Karpas-422 (cell line): ENCODE results near the gene DUSP1. TPM values are rescaled to one million over a fixed set of nuclear protein-coding genes. Genes with fewer than 3 reads are reported as not detected.

Experiments
- DNase-seq: peaks from one replicate; pipeline ENCODE4 v3.0.0-alpha.2; 2015
- H2AFZ ChIP-seq: fragments of 200-600 bp; sonication (generic); 2 replicates; pipeline ENCODE4 v1.6.1; 2014; ENCODE audit warnings: antibody characterized with exemption, low read length, mixed read lengths
- H3K27ac ChIP-seq: fragments of 200-600 bp; sonication (generic); 2 replicates; pipeline ENCODE4 v1.5.1; 2014; ENCODE audit warnings: mild to moderate bottlenecking, low read length, moderate library complexity
- H3K27me3 ChIP-seq: fragments of 200-600 bp; sonication (generic); 2 replicates; pipeline ENCODE4 v1.6.1; 2014; ENCODE audit warnings: low read length, mixed read lengths
- H3K36me3 ChIP-seq: fragments of 200-600 bp; sonication (generic); 2 replicates; pipeline ENCODE4 v1.6.1; 2014; ENCODE audit warnings: low read length, mixed read lengths; ENCODE audit not compliant: insufficient read depth
- H3K4me1 ChIP-seq: fragments of 200-600 bp; sonication (generic); 2 replicates; pipeline ENCODE4 v1.6.1; 2014; ENCODE audit warnings: mild to moderate bottlenecking, low read length, mixed read lengths
- H3K4me2 ChIP-seq: fragments of 200-600 bp; sonication (generic); 2 replicates; pipeline ENCODE4 v1.6.1; 2014; ENCODE audit warnings: low read length, low read depth, mild to moderate bottlenecking; ENCODE audit not compliant: poor library complexity, severe bottlenecking
- H3K4me3 ChIP-seq: fragments of 200-600 bp; sonication (generic); 2 replicates; pipeline ENCODE4 v1.5.1; 2014; ENCODE audit warnings: mild to moderate bottlenecking, antibody characterized with exemption, low read length, mixed read lengths
- H3K79me2 ChIP-seq: fragments of 200-600 bp; sonication (generic); 2 replicates; pipeline ENCODE4 v1.6.1; 2014; ENCODE audit warnings: mild to moderate bottlenecking, low read length, mixed read lengths
- H3K9ac ChIP-seq: fragments of 200-600 bp; sonication (generic); 2 replicates; pipeline ENCODE4 v1.6.0; 2014; ENCODE audit warnings: low read length
- H3K9me2 ChIP-seq: fragments of 200-600 bp; sonication (generic), shearing (Covaris generic); replicated peaks from 2 replicates; pipeline ENCODE4 v1.6.0; 2014; ENCODE audit warnings: mild to moderate bottlenecking, low read length, moderate library complexity; ENCODE audit not compliant: insufficient read depth
- H3K9me3 ChIP-seq: fragments of 300-700, 200-600 bp; sonication (generic); 2 replicates; pipeline ENCODE4 v1.6.1; 2014; ENCODE audit warnings: low read length, mixed read lengths
- H4K20me1 ChIP-seq: fragments of 200-600 bp; sonication (generic); 2 replicates; pipeline ENCODE4 v1.6.1; 2014; ENCODE audit warnings: mild to moderate bottlenecking, antibody characterized with exemption, low read length, low read depth; ENCODE audit not compliant: insufficient read depth
- total RNA-seq: library from RNA; depleted of rRNA; stranded (reverse); fragments of >200 nt; shearing (Covaris generic); gene quantifications from 2 replicates; pipeline ENCODE4 v1.2.3, GENCODE V29; 2014; ENCODE audit warnings: low replicate concordance

DUSP1 gene
- total RNA-seq, 1 experiment from 2014 or later: 10.5 TPM

DNA sequence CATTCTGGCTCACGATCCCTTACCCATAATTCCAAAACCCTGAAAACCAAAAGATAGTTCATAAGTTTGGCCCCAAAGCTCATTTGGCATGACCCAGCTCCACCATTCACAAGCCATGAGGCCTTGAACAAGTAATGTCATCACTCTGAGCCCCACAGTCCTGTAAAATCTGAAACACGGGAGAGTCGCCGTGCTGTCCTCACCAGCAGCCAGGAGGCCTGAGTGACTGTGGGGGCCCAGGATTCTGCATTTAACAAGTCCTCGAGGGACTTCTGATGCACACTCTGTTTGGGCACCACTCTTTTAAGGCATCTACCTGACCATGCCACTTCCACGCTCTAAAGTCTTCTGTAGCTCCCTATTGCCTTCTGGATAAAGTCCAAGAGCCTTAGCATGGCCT lies 40.8 kb downstream of the DUSP1 start:
- H3K9me2 ChIP-seq: no peaks in the 10 kb centered on the region
- H2AFZ ChIP-seq: no peak overlapping the region
- H3K4me3 ChIP-seq: no peak overlapping the region
- no peaks in the 10 kb centered on the region for H3K4me1 ChIP-seq
- H3K27ac ChIP-seq: no peak overlapping the region
- no peak overlapping the region for H3K9ac ChIP-seq
- no peaks in the 10 kb centered on the region for H3K9me3 ChIP-seq
- DNase-seq: no peak
- no peaks in the 10 kb centered on the region for H4K20me1 ChIP-seq
- H3K27me3 ChIP-seq: no peaks in the 10 kb centered on the region
- H3K4me2 ChIP-seq: no peak overlapping the region
- H3K79me2 ChIP-seq: no peaks in the 10 kb centered on the region
- no peaks in the 10 kb centered on the region for H3K36me3 ChIP-seq

DNA sequence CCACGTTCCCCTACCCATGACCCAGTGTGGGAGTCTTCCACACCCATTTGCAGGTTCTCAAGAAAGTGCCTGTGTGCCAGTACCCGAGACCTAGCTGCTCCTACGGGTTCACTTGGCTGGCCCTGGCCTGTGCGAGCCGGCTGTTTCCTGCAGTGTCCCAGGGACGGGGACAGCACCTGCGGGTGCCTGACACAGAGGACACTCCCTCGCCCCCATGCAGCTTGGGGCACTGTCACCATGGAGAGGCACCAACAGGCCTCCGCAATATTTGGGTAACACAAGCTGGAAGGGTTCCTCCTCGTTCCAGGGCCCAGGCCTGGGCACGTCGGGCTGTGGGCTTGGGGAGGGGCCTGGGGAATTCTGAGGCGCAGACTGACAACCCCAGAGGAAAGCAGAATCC lies 41.4 kb downstream of the DUSP1 start:
- no peak for DNase-seq
- H3K4me3 ChIP-seq: no peak overlapping the region

DNA sequence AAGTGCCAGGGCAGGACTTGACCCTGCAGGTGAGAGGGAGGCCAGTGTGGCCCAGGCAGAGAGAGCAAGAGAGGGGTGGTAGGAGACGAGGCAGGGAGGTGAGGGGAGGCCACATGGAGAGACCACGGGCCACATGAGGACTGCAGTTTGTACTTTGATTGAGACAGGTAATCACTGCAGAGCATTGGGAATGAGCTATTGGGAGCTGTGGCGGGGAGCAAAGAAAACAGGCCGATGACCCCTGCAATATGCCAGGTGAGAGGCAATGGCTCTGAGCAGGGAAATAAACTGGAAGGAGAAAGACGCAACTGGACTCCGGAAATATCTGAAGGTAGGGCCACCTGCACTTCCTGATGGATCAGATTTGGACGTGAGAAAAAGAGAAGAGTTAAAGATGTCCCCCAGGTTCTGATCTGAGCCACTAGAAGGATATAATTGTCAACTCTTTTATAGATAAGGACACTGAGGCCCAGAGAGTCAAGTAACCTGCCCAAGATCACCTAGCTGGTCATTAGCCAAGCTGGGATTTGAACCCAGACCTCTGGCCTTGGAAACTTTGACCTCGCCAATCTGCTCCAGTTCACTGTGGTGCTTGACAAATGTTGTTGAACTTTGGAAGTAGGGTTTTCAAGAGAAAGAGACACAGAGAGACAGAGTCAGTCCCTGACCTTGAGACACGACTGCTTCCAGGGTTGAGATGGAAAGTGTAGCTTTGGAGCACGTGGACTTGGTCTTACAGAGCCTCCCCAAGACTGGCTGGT lies 42.3 kb downstream of the DUSP1 start:
- no peak for DNase-seq
- Histone ChIP-seq H3K4me3 (no peak overlapping the region), H3K9me2 (no peaks in the 10 kb centered on the region), H3K36me3 (no peaks in the 10 kb centered on the region), H3K4me1 (no peaks in the 10 kb centered on the region), H3K4me2 (no peak overlapping the region), H3K9ac (no peak overlapping the region), H3K9me3 (no peaks in the 10 kb centered on the region), H3K27me3 (no peaks in the 10 kb centered on the region), H3K27ac (no peak overlapping the region), H4K20me1 (no peaks in the 10 kb centered on the region), H3K79me2 (no peaks in the 10 kb centered on the region), H2AFZ (no peak overlapping the region)

More for the DNA sequence above, 41.4 kb downstream of the DUSP1 start:
- Histone ChIP-seq H2AFZ (no peak overlapping the region), H3K4me2 (no peak overlapping the region), H3K9me3 (no peaks in the 10 kb centered on the region), H3K27me3 (no peaks in the 10 kb centered on the region), H3K9ac (no peak overlapping the region), H3K4me1 (no peaks in the 10 kb centered on the region), H3K9me2 (no peaks in the 10 kb centered on the region), H4K20me1 (no peaks in the 10 kb centered on the region), H3K36me3 (no peaks in the 10 kb centered on the region), H3K79me2 (no peaks in the 10 kb centered on the region), H3K27ac (no peak overlapping the region)

DNA sequence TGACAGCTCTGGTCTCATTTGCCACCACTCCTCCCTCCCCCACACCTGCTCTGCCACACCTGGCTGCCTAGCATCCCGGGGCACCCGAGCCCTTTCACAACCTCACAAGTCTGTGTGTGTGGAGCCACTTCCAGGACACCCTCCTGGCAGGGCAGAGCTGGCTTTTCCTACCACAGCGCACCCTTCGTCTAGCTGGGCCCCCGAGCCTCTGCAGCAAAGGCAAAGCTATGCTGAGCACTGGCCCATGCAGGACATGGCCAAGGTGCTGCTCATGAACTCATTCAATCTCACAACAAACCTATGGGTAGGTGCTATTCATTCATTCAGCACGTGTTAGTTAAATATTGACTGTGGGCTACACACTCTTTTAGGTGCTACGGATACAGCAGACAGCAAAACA lies 43.4 kb downstream of the DUSP1 start:
- Histone ChIP-seq H3K9ac (no peak overlapping the region), H3K4me3 (no peak overlapping the region), H2AFZ (no peak overlapping the region), H3K36me3 (no peaks in the 10 kb centered on the region), H3K9me2 (no peaks in the 10 kb centered on the region), H3K27ac (no peak overlapping the region), H3K9me3 (no peaks in the 10 kb centered on the region), H3K4me2 (no peak overlapping the region), H3K4me1 (no peaks in the 10 kb centered on the region), H3K27me3 (no peaks in the 10 kb centered on the region), H3K79me2 (no peaks in the 10 kb centered on the region), H4K20me1 (no peaks in the 10 kb centered on the region)
- DNase-seq: no peak

DNA sequence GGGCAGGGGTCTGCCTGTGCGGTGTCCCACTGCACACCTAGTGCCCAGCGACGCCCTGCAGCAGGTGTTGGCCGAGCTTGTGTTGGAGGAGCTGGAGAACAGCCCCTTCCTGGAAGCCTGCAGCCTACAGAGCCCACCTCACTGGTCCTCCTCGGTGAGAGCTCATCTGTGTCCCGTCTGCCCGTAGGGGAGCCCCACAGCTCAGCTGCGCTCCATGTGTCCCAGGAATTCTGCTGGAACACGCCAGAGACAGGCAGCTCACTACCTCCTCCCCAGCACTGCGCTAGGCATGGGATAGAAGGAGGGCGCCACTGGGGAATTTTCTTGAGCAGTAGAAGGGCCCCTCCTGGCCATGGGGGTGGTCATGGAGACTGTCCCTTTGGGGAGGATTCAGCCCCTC lies 44.0 kb downstream of the DUSP1 start:
- Histone ChIP-seq H3K36me3 (no peaks in the 10 kb centered on the region), H3K79me2 (no peaks in the 10 kb centered on the region), H2AFZ (no peak overlapping the region), H3K4me1 (no peaks in the 10 kb centered on the region), H3K27ac (no peak overlapping the region), H3K9me2 (no peaks in the 10 kb centered on the region), H3K9ac (no peak overlapping the region), H3K27me3 (no peaks in the 10 kb centered on the region), H3K9me3 (no peaks in the 10 kb centered on the region), H3K4me2 (no peak overlapping the region), H4K20me1 (no peaks in the 10 kb centered on the region), H3K4me3 (no peak overlapping the region)
- DNase-seq: no peak

DNA sequence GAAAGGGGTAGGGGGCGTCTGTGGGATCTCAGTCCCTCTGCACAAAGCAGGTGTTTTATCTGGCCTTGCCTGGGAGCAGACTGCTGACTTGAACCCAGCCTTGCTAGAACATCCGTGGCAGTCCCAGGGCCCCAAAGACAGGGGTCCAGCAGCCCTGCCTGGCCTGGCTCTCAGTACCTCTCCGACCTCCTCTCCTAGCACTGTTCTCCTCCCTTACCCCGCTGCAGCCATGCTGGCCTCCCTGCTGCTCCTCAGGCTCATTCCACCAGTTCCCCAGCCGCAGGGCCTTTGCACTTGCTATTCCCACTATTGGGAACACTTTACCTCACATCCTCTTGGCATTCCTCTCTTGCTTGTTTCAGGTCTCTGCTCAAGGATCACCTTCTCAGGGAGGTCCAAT lies 45.2 kb downstream of the DUSP1 start:
- Histone ChIP-seq H3K27ac (no peak overlapping the region), H3K4me2 (no peak overlapping the region), H3K27me3 (no peaks in the 10 kb centered on the region), H3K9me2 (no peaks in the 10 kb centered on the region), H3K4me1 (no peaks in the 10 kb centered on the region), H3K9me3 (no peaks in the 10 kb centered on the region), H3K4me3 (no peak overlapping the region), H3K9ac (no peak overlapping the region), H3K79me2 (no peaks in the 10 kb centered on the region), H3K36me3 (no peaks in the 10 kb centered on the region), H2AFZ (no peak overlapping the region), H4K20me1 (no peaks in the 10 kb centered on the region)
- no peak for DNase-seq

- no peaks in the 10 kb centered on the region for H3K36me3 ChIP-seq
- no peaks in the 10 kb centered on the region for H4K20me1 ChIP-seq
- no peaks in the 10 kb centered on the region for H3K4me1 ChIP-seq
- H3K27me3 ChIP-seq: no peaks in the 10 kb centered on the region
- H3K4me3 ChIP-seq: no peak overlapping the region
- H3K9me3 ChIP-seq: no peaks in the 10 kb centered on the region
- no peak overlapping the region for H3K27ac ChIP-seq
- no peak overlapping the region for H3K4me2 ChIP-seq
- H2AFZ ChIP-seq: no peak overlapping the region
- H3K9me2 ChIP-seq: no peaks in the 10 kb centered on the region
- no peak for DNase-seq
- H3K9ac ChIP-seq: no peak overlapping the region
- no peaks in the 10 kb centered on the region for H3K79me2 ChIP-seq
These were observed 45.7 kb downstream of the DUSP1 start for GRCh38 chr5:172725273-172725672.

DNA sequence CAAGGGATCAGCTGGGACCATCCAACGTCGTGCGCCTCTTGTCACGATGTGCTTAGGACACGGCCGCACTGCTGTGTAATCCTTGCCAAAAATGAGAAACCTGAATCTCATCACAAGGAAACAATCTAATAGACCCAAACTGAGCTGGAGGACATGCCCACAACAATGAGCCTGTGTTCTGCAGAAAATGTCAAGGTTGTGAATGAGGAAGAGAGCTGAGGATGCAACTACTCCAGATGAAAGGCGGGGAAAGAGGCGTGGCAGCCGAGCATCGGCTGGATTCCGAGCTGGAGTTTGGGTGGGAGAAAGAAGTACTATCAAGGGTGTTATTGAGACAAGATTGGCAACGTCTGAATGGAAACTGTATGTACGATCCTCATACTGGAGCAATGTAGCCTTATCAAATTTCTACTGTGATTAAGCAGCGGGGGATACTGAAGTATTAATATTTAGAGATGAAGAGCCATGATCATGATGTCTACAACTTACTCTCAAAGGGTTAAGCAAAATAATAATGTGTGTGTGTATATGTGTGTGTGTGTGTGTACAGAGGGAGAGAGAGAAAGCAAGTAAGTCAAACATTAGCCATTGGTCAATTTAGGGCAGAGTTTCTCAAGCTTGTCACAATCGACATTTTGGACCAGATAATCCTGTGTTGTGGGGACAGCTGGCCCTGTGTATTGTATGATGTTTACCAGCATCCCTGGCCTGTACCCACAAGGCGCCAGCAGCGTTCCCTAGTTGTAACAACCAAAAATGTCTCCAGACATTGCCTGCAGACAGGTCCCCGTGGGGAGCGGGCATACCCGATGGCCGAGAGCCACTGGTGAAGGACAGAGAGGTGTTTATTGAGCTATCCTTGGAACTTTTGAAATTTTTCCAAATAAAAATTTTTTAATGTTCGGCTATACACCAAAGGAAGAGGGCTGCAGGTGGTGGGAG lies 46.5 kb downstream of the DUSP1 start:
- Histone ChIP-seq H3K9me2 (no peaks in the 10 kb centered on the region), H3K27ac (no peak overlapping the region), H3K4me1 (no peaks in the 10 kb centered on the region), H3K4me3 (no peak overlapping the region), H3K4me2 (no peak overlapping the region), H4K20me1 (no peaks in the 10 kb centered on the region), H3K79me2 (no peaks in the 10 kb centered on the region), H3K36me3 (no peaks in the 10 kb centered on the region), H2AFZ (no peak overlapping the region), H3K9me3 (no peaks in the 10 kb centered on the region), H3K27me3 (no peaks in the 10 kb centered on the region), H3K9ac (no peak overlapping the region)
- DNase-seq: no peak
